Heart left ventricle (tissue), 16 donors: ENCODE results near the gene CYBA. TPM values are rescaled to one million over a fixed set of nuclear protein-coding genes. Genes with fewer than 3 reads are reported as not detected.
A peak's percentile ranks its signal among the peaks of the same experiment; 100 is the strongest.

Experiments
- ATAC-seq, 4 donors: fragments of 200-7000 bp; cut with Tn5 transposase; one replicate each; pipeline ENCODE4 v1.9.1; 2020 to 2022; ENCODE audit warnings: moderate library complexity in 4 of 4, mild to moderate bottlenecking in 3 of 4, moderate number of reproducible peaks in 1 of 4
- DNase-seq, 5 donors: peaks; one replicate each; pipeline ENCODE4 v3.0.0-alpha.2; 2020
- H3K27ac ChIP-seq, 12 donors: fragments of 200-600 bp; sonication (generic) in 4 of 12; one replicate each; pipeline versions ENCODE4 v1.5.0 to v1.8.0; 2016 to 2022; ENCODE audit warnings: mild to moderate bottlenecking in 2 of 12
- H3K27me3 ChIP-seq, 9 donors: fragments of 200-600 bp; sonication (generic) in 2 of 9; one replicate each; pipeline versions ENCODE4 v1.5.1 to v1.8.0; 2016 to 2022; ENCODE audit warnings: mild to moderate bottlenecking in 3 of 9
- H3K36me3 ChIP-seq, 9 donors: fragments of 200-600 bp; sonication (generic) in 2 of 9; one replicate each; pipeline versions ENCODE4 v1.5.0 to v1.8.0; 2018 to 2022; ENCODE audit warnings: mild to moderate bottlenecking in 2 of 9
- H3K4me1 ChIP-seq, 12 donors: fragments of 200-600 bp; sonication (generic) in 4 of 12; one replicate each; pipeline versions ENCODE4 v1.5.0 to v1.8.0; 2016 to 2022; ENCODE audit warnings: mild to moderate bottlenecking in 3 of 12
- H3K4me3 ChIP-seq, 12 donors: fragments of 200-600 bp; sonication (generic) in 4 of 12; one replicate each; pipeline versions ENCODE4 v1.5.0 to v1.8.0; 2017 to 2022; ENCODE audit warnings: mild to moderate bottlenecking in 9 of 12, moderate library complexity in 4 of 12
- H3K9me3 ChIP-seq, 12 donors: fragments of 200-600 bp; sonication (generic) in 4 of 12; one replicate each; pipeline versions ENCODE4 v1.5.0 to v1.8.0; 2016 to 2022; ENCODE audit warnings: mild to moderate bottlenecking in 1 of 12
- POLR2A ChIP-seq, 2 donors: fragments of 450-650 bp; IDR thresholded peaks; one replicate each; pipeline ENCODE4 v1.6.1; 2017; ENCODE audit warnings: antibody characterized with exemption in 2 of 2, mild to moderate bottlenecking in 2 of 2, moderate library complexity in 2 of 2
- WGBS, 4 donors: extraction: QIAGEN DNeasy Blood & Tissue Kit in 2 of 4; methylation state at CpG; one replicate each; pipeline versions ENCODE4 v1.1.5 to v1.1.7; 2013 to 2018; 5-methylcytosine and 5-hydroxymethylcytosine counted together
- intact Hi-C, 10 donors: fragments of 100-400 bp; cut with DNase I; formaldehyde crosslinking; loops; one replicate each; pipeline versions ENCODE4 v1.11.1 to v1.14.2; 2022
- polyA plus RNA-seq, 2 donors: library from polyadenylated mRNA; stranded (reverse); fragments of 200-250 nt; gene quantifications; one replicate each; pipeline ENCODE4 v1.2.3, GENCODE V29; 2013
- total RNA-seq, 9 donors: library from RNA; depleted of rRNA in 2 of 9; stranded (reverse); fragments of >200 nt in 2 of 9; fragmentation: NEBNext Ultra II Directional in 3 of 9; extraction: Animal tissue kit (Norgen Biotek cat#: 25700) in 3 of 9; gene quantifications; one replicate each; pipeline versions ENCODE4 v1.1.0 to v1.2.4, GENCODE V29; 2016 to 2023
- TF ChIP-seq, protein P1 (sequence below), 12 donors: fragments of 200-600 bp; sonication (generic) in 4 of 12; IDR thresholded peaks; one replicate each; pipeline versions ENCODE4 v1.5.0 to v1.8.0; 2018 to 2022; ENCODE audit warnings: antibody characterized with exemption in 12 of 12, mild to moderate bottlenecking in 5 of 12
- donor health status: ischemic (EF 13 %, LVEDD 7.1; RV severe dilation, severe dysfunction).
- donor health status: healthy with polysubstance abuse.
- donor health status: DM: no; HTN: yes; CAD: no.
- donor health status: DM: no; HTN: no; CAD: no.
- donor health status: ischemic (EF 25% LVEDD 6.9; RV normal size, moderate dysfunction).
- donor health status: ischemic (EF 25% LVEDD 5.7; RV mildly dilated, moderate dysfunction).
- donor health status: healthy.
- donor health status: DM: yes; HTN: yes; CAD: no.
- donor health status: ischemic (EF 35%, LVEDD 5.7; RV mildly dilated, moderate dysfunction).
- donor health status: nonischemic (EF 11% LVEDD 7.7; RV severe dilation, severe dysfunction).
- donor health status: DM: yes; HTN: yes; CAD: no.
- donor health status: PGD.
- donor health status: ischemic (EF 29% LVEDD 5.4; RV normal size, mild dysfunction).
- donor health status: nonischemic (EF 23%, LVEDD 6.1; RV moderate dilation, normal function).

The CYBA gene
- total and polyA plus RNA-seq, 11 donors = 22.6 to 227 (median 46.5) TPM

DNA sequence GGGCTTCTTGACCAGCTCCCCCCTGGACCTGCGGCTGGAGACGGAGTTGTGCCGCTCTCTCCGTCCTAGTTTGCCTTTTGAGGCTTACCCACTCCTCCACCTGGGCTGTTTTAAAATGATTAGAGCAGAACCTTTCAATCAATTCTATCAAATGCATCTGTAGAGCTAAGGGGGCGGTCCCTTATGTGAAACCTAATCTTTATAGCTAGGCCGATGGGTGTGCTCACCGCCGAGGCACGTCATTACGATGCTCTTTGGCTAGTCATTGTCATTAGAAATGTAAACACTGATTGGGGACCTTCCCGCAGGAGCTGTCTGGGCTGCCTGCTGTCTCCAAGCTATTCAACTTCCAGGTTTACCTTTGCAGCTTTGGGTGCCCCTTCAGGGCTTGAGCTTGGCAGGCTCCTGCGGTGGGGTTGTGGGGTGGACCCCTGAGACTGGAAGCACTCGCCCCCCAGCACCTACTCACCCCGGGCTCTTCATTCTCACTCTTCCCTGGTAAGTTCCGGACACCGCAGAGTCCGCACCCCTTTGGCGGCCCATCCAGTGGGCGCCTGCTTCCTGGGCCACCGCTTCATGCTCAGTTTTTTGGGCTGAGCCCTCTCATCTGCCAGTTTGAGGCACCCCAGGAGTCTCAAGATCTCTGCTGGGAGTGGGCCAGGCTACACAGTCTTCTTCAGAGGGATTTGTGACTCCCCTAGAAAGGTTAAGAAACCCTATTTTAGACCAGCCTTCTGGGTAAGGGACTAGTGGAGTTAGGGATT is 33.4 kb downstream of the CYBA start:
- no peak for TF ChIP-seq POLR2A (IDR thresholded peaks at IDR 0.05)
- TF ChIP-seq, protein P1, sequence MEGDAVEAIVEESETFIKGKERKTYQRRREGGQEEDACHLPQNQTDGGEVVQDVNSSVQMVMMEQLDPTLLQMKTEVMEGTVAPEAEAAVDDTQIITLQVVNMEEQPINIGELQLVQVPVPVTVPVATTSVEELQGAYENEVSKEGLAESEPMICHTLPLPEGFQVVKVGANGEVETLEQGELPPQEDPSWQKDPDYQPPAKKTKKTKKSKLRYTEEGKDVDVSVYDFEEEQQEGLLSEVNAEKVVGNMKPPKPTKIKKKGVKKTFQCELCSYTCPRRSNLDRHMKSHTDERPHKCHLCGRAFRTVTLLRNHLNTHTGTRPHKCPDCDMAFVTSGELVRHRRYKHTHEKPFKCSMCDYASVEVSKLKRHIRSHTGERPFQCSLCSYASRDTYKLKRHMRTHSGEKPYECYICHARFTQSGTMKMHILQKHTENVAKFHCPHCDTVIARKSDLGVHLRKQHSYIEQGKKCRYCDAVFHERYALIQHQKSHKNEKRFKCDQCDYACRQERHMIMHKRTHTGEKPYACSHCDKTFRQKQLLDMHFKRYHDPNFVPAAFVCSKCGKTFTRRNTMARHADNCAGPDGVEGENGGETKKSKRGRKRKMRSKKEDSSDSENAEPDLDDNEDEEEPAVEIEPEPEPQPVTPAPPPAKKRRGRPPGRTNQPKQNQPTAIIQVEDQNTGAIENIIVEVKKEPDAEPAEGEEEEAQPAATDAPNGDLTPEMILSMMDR (IDR thresholded peaks at IDR 0.05) = no peak
- Histone ChIP-seq H3K4me3 (no peak overlapping the region), H3K27me3 (no peaks in the 10 kb centered on the region), H3K36me3 (peaks cover 0 to 56% (median 25%) of the 10 kb centered on the region in 9 donors), H3K27ac (no peak overlapping the region), H3K9me3 (no peaks in the 10 kb centered on the region), H3K4me1 (peaks cover 0 to 45% (median 14%) of the 10 kb centered on the region in 12 donors)
- DNase-seq = no peak
- 94 to 98% (median 95%) methylated on average over 20 of the region's 20 CpGs for WGBS, 4 donors
- no peak for ATAC-seq
- intact Hi-C loops = no loop called here

DNA sequence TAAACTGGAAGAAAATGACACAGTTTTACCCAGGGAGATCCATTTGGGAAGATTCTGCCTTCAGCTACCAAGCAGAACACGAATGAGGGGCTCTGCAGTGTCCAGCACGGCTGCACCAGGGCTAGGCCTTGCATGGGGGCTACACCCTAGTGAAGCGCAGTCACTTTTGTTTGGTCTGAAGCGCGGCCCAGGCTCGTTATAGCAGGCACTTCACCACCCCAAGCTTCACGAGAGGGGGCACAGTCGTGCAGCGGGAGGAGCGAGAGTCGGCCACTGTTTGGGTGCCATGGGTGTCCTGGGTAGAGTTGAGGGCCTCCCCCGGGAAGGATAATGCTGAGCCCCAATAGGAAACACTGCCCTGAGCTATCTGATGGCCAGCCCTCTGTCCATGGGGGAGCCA is 34.1 kb downstream of the CYBA start:
- WGBS, 4 donors = 85 to 96% (median 95%) methylated on average over 12 of the region's 12 CpGs
- H3K36me3 ChIP-seq = peaks cover 0 to 56% (median 26%) of the 10 kb centered on the region in 9 donors
- ATAC-seq = no peak

DNA sequence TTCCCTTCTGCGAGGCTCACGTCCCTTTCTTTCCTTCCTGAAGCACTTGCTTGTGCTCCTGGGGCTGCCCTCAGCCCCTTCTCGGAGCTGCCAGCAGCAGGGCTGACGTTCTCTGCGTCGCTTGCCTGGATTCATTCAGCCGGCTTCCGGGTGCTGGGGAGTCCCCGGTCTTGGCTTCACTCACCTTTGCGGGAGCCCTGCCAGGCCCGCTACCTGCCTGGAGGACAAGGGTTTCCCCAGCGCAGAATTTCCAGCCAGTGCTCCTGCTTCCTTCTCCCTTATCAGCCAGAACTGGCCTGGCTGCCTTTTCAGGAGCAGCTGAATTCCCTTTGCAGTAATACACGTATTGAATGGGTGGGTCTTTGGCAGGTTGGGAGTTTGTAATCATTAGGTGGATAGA is 34.5 kb downstream of the CYBA start:
- ATAC-seq = peak in 2 of 4 donors; percentile 7 to 32
- peaks cover 0 to 45% (median 14%) of the 10 kb centered on the region in 12 donors for H3K4me1 ChIP-seq
- H3K9me3 ChIP-seq = no peaks in the 10 kb centered on the region
- peaks cover 0 to 56% (median 30%) of the 10 kb centered on the region in 9 donors for H3K36me3 ChIP-seq
- DNase-seq = no peak
- 55 to 80% (median 59%) methylated on average over 13 of the region's 13 CpGs for WGBS, 4 donors
- H3K4me3 ChIP-seq = no peak overlapping the region
- intact Hi-C loops = no loop called here
- H3K27ac ChIP-seq = no peak overlapping the region
- H3K27me3 ChIP-seq = no peaks in the 10 kb centered on the region
- no peak for TF ChIP-seq POLR2A (IDR thresholded peaks at IDR 0.05)
- TF ChIP-seq, protein P1 (IDR thresholded peaks at IDR 0.05) = no peak

More for the DNA sequence above, 34.1 kb downstream of the CYBA start:
- H3K4me1 ChIP-seq = peaks cover 0 to 45% (median 14%) of the 10 kb centered on the region in 12 donors
- H3K27ac ChIP-seq = no peak overlapping the region
- H3K4me3 ChIP-seq = no peak overlapping the region
- DNase-seq = no peak
- TF ChIP-seq, protein P1 (IDR thresholded peaks at IDR 0.05) = no peak
- TF ChIP-seq POLR2A (IDR thresholded peaks at IDR 0.05) = no peak
- intact Hi-C loops = no loop called here
- no peaks in the 10 kb centered on the region for H3K27me3 ChIP-seq
- H3K9me3 ChIP-seq = no peaks in the 10 kb centered on the region

DNA sequence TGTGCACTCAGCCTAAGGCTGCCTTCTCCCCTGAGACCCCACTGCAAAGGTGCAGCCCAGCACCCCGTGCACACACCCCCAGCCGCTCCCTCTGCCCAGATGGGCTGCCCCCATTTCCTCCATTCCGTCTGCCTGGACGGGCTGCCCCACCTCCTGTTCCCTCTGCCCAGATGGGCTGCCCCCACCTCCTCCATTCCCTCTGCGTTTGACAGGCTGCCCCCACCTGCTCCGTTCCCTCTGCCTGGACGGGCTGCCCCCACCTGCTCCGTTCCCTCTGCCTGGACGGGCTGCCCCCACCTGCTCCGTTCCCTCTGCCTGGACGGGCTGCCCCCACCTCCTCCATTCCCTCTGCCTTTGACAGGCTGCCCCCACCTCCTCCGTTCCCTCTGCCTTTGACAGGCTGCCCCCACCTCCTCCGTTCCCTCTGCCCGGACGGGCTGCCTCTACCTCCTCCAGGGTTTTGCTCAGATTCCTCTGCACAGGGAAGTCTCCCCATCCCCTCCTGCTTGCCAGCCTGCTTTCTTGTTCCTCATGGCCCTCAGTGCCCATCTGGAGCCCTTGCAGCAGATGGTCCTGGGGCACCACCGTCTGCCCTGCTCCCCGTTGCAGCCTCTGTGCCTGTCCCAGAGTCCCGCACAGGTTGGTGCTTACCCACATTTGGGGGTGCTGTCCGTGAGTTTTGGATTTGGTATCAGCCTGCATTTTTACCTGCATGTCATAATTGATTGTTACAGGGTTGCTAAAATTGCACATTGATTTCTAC is 35.9 kb downstream of the CYBA start:
- Histone ChIP-seq H3K9me3 (no peaks in the 10 kb centered on the region), H3K36me3 (peaks cover 0 to 69% (median 43%) of the 10 kb centered on the region in 9 donors), H3K27me3 (no peaks in the 10 kb centered on the region), H3K4me3 (no peak overlapping the region), H3K27ac (no peak overlapping the region), H3K4me1 (peaks cover 0 to 44% (median 14%) of the 10 kb centered on the region in 12 donors)
- intact Hi-C loops = no loop called here
- ATAC-seq (no peak), DNase-seq (no peak)
- TF ChIP-seq, protein P1 (IDR thresholded peaks at IDR 0.05) = no peak
- TF ChIP-seq POLR2A (IDR thresholded peaks at IDR 0.05) = no peak
- 89 to 93% (median 90%) methylated on average over 19 of the region's 19 CpGs for WGBS, 4 donors
